Breast epithelium (tissue), 3 donors: ENCODE measurements around the gene TACR2.

Experiments
- CTCF ChIP-seq, 3 donors: fragments of 450-650 bp; IDR thresholded peaks; one replicate each; pipeline ENCODE4 v1.5.1; 2016 to 2017; ENCODE audit warnings: antibody characterized with exemption in 3 of 3, mild to moderate bottlenecking in 3 of 3, moderate library complexity in 3 of 3
- POLR2AphosphoS5 ChIP-seq, 3 donors: sonication (generic); formaldehyde crosslinking; IDR thresholded peaks; one replicate each; pipeline ENCODE4 v1.6.1; 2017; ENCODE audit warnings: antibody characterized with exemption in 3 of 3

GRCh38 chr10:69416695-69417094, at the start of gene TACR2:
- TF ChIP-seq CTCF (IDR thresholded peaks at IDR 0.05) (no peak), POLR2AphosphoS5 (IDR thresholded peaks at IDR 0.05) (no peak)
